WTC11 (cell line): ENCODE measurements around the gene FUT7.

Experiments
- ATF2 ChIP-seq: sonication (generic); formaldehyde crosslinking; IDR thresholded peaks from 2 replicates; pipeline ENCODE4 v1.8.1; 2022; ENCODE audit warnings: low read depth, missing genetic modification reagents, borderline replicate concordance
- CREM ChIP-seq: sonication (generic); formaldehyde crosslinking; IDR thresholded peaks from 2 replicates; pipeline ENCODE4 v1.8.1; 2022; ENCODE audit warnings: mild to moderate bottlenecking, missing genetic modification reagents, moderate library complexity
- CTCF ChIP-seq: fragments of 200-600 bp; IDR thresholded peaks from 2 replicates; pipeline ENCODE4 v1.8.0; 2022; ENCODE audit warnings: antibody characterized with exemption
- GABPB1 ChIP-seq: sonication (generic); formaldehyde crosslinking; IDR thresholded peaks from 2 replicates; pipeline ENCODE4 v1.8.1; 2023; ENCODE audit warnings: mild to moderate bottlenecking, missing genetic modification reagents
- IRF1 ChIP-seq: sonication (generic); formaldehyde crosslinking; IDR thresholded peaks from 2 replicates; pipeline ENCODE4 v1.8.0; 2023; ENCODE audit warnings: missing genetic modification reagents
- JUN ChIP-seq: sonication (generic); formaldehyde crosslinking; IDR thresholded peaks from 2 replicates; pipeline ENCODE4 v1.8.0; 2023; ENCODE audit warnings: mild to moderate bottlenecking, missing genetic modification reagents
- MAX ChIP-seq: sonication (generic); formaldehyde crosslinking; IDR thresholded peaks from 2 replicates; pipeline ENCODE4 v1.8.0; 2022; ENCODE audit warnings: mild to moderate bottlenecking, missing genetic modification reagents
- MLX ChIP-seq: sonication (generic); formaldehyde crosslinking; IDR thresholded peaks from 2 replicates; pipeline ENCODE4 v1.8.1; 2023; ENCODE audit warnings: mild to moderate bottlenecking, missing genetic modification reagents, moderate library complexity
- PREB ChIP-seq: sonication (generic); formaldehyde crosslinking; IDR thresholded peaks from 2 replicates; pipeline ENCODE4 v1.8.1; 2022; ENCODE audit warnings: mild to moderate bottlenecking, missing genetic modification reagents, moderate library complexity, borderline replicate concordance
- SP1 ChIP-seq: sonication (generic); formaldehyde crosslinking; conservative IDR thresholded peaks from 2 replicates; pipeline ENCODE4 v1.8.1; 2022; ENCODE audit warnings: missing genetic modification reagents
- TEAD4 ChIP-seq: sonication (generic); formaldehyde crosslinking; IDR thresholded peaks from 2 replicates; pipeline ENCODE4 v1.8.0; 2022; ENCODE audit warnings: mild to moderate bottlenecking, missing genetic modification reagents
- USF1 ChIP-seq: sonication (generic); formaldehyde crosslinking; IDR thresholded peaks from 2 replicates; pipeline ENCODE4 v1.8.0; 2022; ENCODE audit warnings: mild to moderate bottlenecking, missing genetic modification reagents
- ZNF121 ChIP-seq: sonication (generic); formaldehyde crosslinking; IDR thresholded peaks from 2 replicates; pipeline ENCODE4 v1.8.0; 2023; ENCODE audit warnings: missing genetic modification reagents

- no peak for TF ChIP-seq CTCF
- no peak for TF ChIP-seq ZNF121 (CRISPR knock-in tag)
- TF ChIP-seq MAX (CRISPR knock-in tag) = no peak
- TF ChIP-seq ATF2 = no peak
- TF ChIP-seq GABPB1 (CRISPR knock-in tag) = no peak
- no peak for TF ChIP-seq MLX (CRISPR knock-in tag)
- TF ChIP-seq PREB (CRISPR knock-in tag) = no peak
- no peak for TF ChIP-seq TEAD4
- TF ChIP-seq CREM (CRISPR knock-in tag) = no peak
- TF ChIP-seq IRF1 = no peak
- TF ChIP-seq USF1 (CRISPR knock-in tag) = no peak
- TF ChIP-seq SP1 (CRISPR knock-in tag) = no peak
- no peak for TF ChIP-seq JUN
These were observed 10.3 kb downstream of the FUT7 start for GRCh38 chr9:137021568-137021978.
